Stimulated activated memory B cell treated with anti-CD40 and anti-IgM and Interleukin-4, amounts not matched to agents 10 μg/mL and 1 μg/mL and 100 μg/mL, for 72 hours (primary cell): ENCODE data around the gene GNAI1.
"Not testable (repeated sequence)": the region's sequence is repeated elsewhere in the genome, so short reads cannot be mapped to it uniquely, and the experiment has no call there.

Experiments used
- ATAC-seq: fragments of 150-1000 bp; cut with Tn5 transposase; 2 replicates; pipeline ENCODE4 v1.10.0; 2021
- H3K27ac Mint-ChIP-seq: one replicate; pipeline ENCODE4 v1.8.0; 2022; ENCODE audit warnings: mild to moderate bottlenecking, mixed read lengths
- H3K27me3 Mint-ChIP-seq: one replicate; pipeline ENCODE4 v1.8.0; 2022; ENCODE audit warnings: mixed read lengths
- H3K36me3 Mint-ChIP-seq: one replicate; pipeline ENCODE4 v1.8.0; 2022; ENCODE audit warnings: mixed read lengths
- H3K4me1 Mint-ChIP-seq: one replicate; pipeline ENCODE4 v1.8.0; 2022; ENCODE audit warnings: mixed read lengths
- H3K4me3 Mint-ChIP-seq: one replicate; pipeline ENCODE4 v1.8.0; 2022; ENCODE audit warnings: mild to moderate bottlenecking, moderate library complexity, mixed read lengths
- H3K9me3 Mint-ChIP-seq: one replicate; pipeline ENCODE4 v1.8.0; 2022; ENCODE audit warnings: mixed read lengths

The GNAI1 gene

GRCh38 chr7:80142853-80143580 is 8.4 kb downstream of the GNAI1 start:
- no peak overlapping the region for H3K4me3 Mint-ChIP-seq
- no peaks in the 10 kb centered on the region for H3K9me3 Mint-ChIP-seq
- H3K36me3 Mint-ChIP-seq: no peaks in the 10 kb centered on the region
- no peak overlapping the region for H3K27ac Mint-ChIP-seq
- no peak for ATAC-seq
- peaks cover 14% of the 10 kb centered on the region for H3K27me3 Mint-ChIP-seq
- no peaks in the 10 kb centered on the region for H3K4me1 Mint-ChIP-seq

GRCh38 chr7:80145780-80146422 is 11.3 kb downstream of the GNAI1 start:
- Mint-ChIP-seq H3K27me3 (no peaks in the 10 kb centered on the region), H3K9me3 (no peaks in the 10 kb centered on the region), H3K4me1 (no peaks in the 10 kb centered on the region), H3K36me3 (no peaks in the 10 kb centered on the region), H3K4me3 (no peak overlapping the region), H3K27ac (no peak overlapping the region)
- no peak for ATAC-seq

DNA sequence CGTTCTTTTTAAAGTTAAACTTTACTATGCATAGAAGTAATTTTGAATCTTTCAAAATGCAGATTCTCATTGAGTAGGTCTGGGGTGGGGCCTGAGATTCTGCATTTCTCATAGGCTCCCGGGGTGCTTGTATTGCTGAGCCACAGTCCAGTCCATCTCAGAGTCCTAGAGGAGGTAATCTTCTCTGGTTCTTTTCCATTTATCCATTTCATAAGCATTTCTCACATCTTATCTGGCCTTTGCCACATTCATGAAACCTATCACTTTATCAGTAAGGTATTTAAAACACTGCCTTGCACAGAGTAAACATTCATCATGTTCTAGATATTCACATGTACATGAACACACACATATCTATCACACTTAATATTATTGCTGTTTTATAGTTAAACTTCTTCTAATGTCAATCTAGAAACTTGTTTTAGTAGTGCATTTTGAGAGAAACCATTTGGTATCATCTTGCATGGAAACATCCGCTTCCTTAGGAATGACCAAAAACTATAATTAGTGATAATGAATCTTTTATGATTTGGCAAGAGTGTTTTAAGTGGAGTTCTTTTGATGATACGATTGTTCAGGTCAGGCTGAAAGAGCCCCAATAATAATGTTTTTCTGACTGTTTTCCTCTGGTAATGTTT is 12.0 kb downstream of the GNAI1 start:
- H3K27ac Mint-ChIP-seq: no peak overlapping the region
- H3K4me3 Mint-ChIP-seq: no peak overlapping the region
- no peaks in the 10 kb centered on the region for H3K9me3 Mint-ChIP-seq
- no peaks in the 10 kb centered on the region for H3K27me3 Mint-ChIP-seq
- H3K36me3 Mint-ChIP-seq: no peaks in the 10 kb centered on the region
- no peak for ATAC-seq
- H3K4me1 Mint-ChIP-seq: no peaks in the 10 kb centered on the region

- Mint-ChIP-seq H3K27me3 (no peaks in the 10 kb centered on the region), H3K27ac (no peak overlapping the region), H3K36me3 (no peaks in the 10 kb centered on the region), H3K9me3 (no peaks in the 10 kb centered on the region), H3K4me3 (no peak overlapping the region), H3K4me1 (no peaks in the 10 kb centered on the region)
- ATAC-seq: no peak
These were observed 13.1 kb downstream of the GNAI1 start for GRCh38 chr7:80147543-80148391.

- Mint-ChIP-seq H3K4me3 (no peak overlapping the region), H3K27me3 (no peaks in the 10 kb centered on the region)
These were observed 16.1 kb downstream of the GNAI1 start for GRCh38 chr7:80150611-80151273.

DNA sequence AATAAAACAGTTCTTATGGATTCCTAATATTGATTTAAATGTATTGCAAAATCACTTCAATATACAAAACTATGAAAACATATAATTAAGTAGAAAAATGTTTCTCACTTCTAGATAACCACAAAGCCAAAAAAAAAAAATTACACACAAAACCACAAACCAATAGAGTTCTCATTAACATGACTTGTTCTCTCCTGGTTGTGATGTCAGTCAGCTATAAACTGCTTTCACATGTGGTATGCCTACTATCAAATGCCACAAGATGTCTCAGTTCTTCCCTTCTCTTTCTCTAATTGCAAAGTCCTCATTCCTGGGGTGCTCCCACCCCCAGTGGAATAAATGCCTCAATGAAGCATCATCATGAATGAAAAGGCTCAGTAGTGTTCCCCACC is 16.6 kb downstream of the GNAI1 start:
- Mint-ChIP-seq H3K4me3 (no peak overlapping the region), H3K4me1 (no peaks in the 10 kb centered on the region), H3K9me3 (no peaks in the 10 kb centered on the region), H3K27me3 (no peaks in the 10 kb centered on the region), H3K36me3 (no peaks in the 10 kb centered on the region), H3K27ac (no peak overlapping the region)
- no peak for ATAC-seq

More at GRCh38 chr7:80150611-80151273, 16.1 kb downstream of the GNAI1 start:
- H3K36me3 Mint-ChIP-seq: no peaks in the 10 kb centered on the region
- H3K9me3 Mint-ChIP-seq: no peaks in the 10 kb centered on the region
- H3K27ac Mint-ChIP-seq: no peak overlapping the region
- no peak for ATAC-seq
- H3K4me1 Mint-ChIP-seq: no peaks in the 10 kb centered on the region

- H3K9me3 Mint-ChIP-seq: no peaks in the 10 kb centered on the region
- H3K27me3 Mint-ChIP-seq: no peaks in the 10 kb centered on the region
- H3K36me3 Mint-ChIP-seq: no peaks in the 10 kb centered on the region
- H3K27ac Mint-ChIP-seq: no peak overlapping the region
- ATAC-seq: no peak
- H3K4me1 Mint-ChIP-seq: no peaks in the 10 kb centered on the region
- no peak overlapping the region for H3K4me3 Mint-ChIP-seq
These were observed 18.8 kb downstream of the GNAI1 start for GRCh38 chr7:80153446-80153845.

GRCh38 chr7:80154656-80155333 is 20.2 kb downstream of the GNAI1 start:
- H3K36me3 Mint-ChIP-seq: no peaks in the 10 kb centered on the region
- no peaks in the 10 kb centered on the region for H3K4me1 Mint-ChIP-seq
- H3K9me3 Mint-ChIP-seq: no peaks in the 10 kb centered on the region
- ATAC-seq: no peak
- no peaks in the 10 kb centered on the region for H3K27me3 Mint-ChIP-seq
- H3K4me3 Mint-ChIP-seq: no peak overlapping the region
- no peak overlapping the region for H3K27ac Mint-ChIP-seq

GRCh38 chr7:80155374-80155773 is 20.7 kb downstream of the GNAI1 start:
- H3K4me3 Mint-ChIP-seq: no peak overlapping the region

DNA sequence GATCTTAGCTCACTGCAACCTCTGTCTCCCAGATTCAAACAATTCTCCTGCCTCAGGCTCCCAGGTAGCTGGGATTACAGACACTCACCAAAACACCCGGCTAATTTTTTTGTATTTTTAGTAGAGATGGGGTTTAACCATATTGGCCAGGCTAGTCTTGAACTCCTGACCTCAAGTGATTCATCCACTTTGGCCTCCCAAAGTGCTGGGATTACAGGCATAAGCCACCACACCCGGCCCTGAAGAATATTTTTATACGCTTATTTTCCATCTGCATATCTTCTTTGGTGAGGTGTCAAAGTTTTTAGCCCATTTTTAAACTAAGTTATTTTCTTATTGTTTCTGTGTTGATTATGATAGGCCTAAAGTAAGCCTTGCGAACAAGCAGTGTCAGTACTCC is 23.1 kb downstream of the GNAI1 start:
- not testable (repeated sequence) for H3K27ac Mint-ChIP-seq, H3K4me1 Mint-ChIP-seq, H3K36me3 Mint-ChIP-seq, H3K4me3 Mint-ChIP-seq, H3K9me3 Mint-ChIP-seq, H3K27me3 Mint-ChIP-seq, ATAC-seq

More at GRCh38 chr7:80155374-80155773, 20.7 kb downstream of the GNAI1 start:
- Mint-ChIP-seq H3K27me3 (no peaks in the 10 kb centered on the region), H3K36me3 (no peaks in the 10 kb centered on the region), H3K9me3 (no peaks in the 10 kb centered on the region), H3K27ac (no peak overlapping the region), H3K4me1 (no peaks in the 10 kb centered on the region)
- ATAC-seq: no peak

GRCh38 chr7:80159802-80160201 is 25.2 kb downstream of the GNAI1 start:
- Mint-ChIP-seq H3K9me3 (no peaks in the 10 kb centered on the region), H3K27me3 (no peaks in the 10 kb centered on the region), H3K36me3 (no peaks in the 10 kb centered on the region), H3K4me1 (no peaks in the 10 kb centered on the region), H3K27ac (no peak overlapping the region), H3K4me3 (no peak overlapping the region)
- no peak for ATAC-seq

- Mint-ChIP-seq H3K27ac (no peak overlapping the region), H3K27me3 (no peaks in the 10 kb centered on the region), H3K9me3 (no peaks in the 10 kb centered on the region), H3K4me3 (no peak overlapping the region), H3K36me3 (no peaks in the 10 kb centered on the region), H3K4me1 (no peaks in the 10 kb centered on the region)
- no peak for ATAC-seq
These were observed 26.8 kb downstream of the GNAI1 start for GRCh38 chr7:80161466-80161865.

DNA sequence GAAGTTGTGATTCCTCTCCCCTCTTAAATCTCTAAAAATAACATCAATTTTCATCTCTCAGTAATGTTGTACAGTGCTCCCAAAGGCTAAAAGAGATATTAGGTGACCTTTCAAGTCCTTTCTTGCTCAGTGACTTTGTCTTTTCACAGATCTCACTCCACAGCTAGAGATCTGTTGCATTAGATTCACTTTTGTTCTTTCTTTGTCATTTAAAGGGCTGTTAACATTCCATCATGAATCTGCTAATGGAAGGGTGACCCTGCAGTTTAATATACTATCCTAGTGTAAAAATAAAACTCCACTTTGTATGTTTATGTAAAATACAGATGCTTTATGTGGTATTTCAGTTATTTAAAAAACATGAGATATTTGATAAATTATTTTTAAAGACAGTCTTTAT is 30.5 kb downstream of the GNAI1 start:
- ATAC-seq: no peak
- Mint-ChIP-seq H3K27me3 (no peaks in the 10 kb centered on the region), H3K27ac (no peak overlapping the region), H3K4me1 (no peaks in the 10 kb centered on the region), H3K4me3 (no peak overlapping the region), H3K9me3 (peaks cover 6% of the 10 kb centered on the region), H3K36me3 (no peaks in the 10 kb centered on the region)

DNA sequence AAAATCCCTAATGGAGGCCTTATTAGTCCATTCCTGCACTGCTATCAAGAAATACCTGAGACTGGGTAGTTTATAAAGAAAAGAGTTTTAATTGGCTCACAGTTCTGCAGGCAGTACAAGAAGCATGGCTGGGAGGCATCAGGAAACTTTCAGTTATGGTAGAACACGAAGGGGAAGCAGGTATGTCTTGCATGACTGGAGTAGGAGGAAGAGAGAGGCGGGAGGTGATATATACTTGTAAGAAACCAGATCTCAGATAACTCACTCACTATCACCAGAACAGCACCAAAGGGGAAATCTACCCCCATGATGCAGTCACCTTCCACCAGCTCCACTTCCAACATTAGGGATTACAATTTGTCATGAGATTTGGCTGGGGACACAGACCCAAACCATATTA is 35.8 kb downstream of the GNAI1 start:
- Mint-ChIP-seq H3K4me1 (no peaks in the 10 kb centered on the region), H3K27me3 (no peaks in the 10 kb centered on the region), H3K9me3 (peaks cover 11% of the 10 kb centered on the region), H3K27ac (no peak overlapping the region), H3K4me3 (no peak overlapping the region), H3K36me3 (no peaks in the 10 kb centered on the region)
- ATAC-seq: no peak
